GM19025 (cell line): Measurements from ENCODE around the gene SAP30BP.
A peak's percentile ranks its signal among the peaks of the same experiment; 100 is the strongest.

ENCODE experiments used
- ATAC-seq: cut with Tn5 transposase; IDR thresholded peaks from one replicate; pipeline ENCODE4 v1.9.1; 2021; ENCODE audit warnings: mild to moderate bottlenecking, low read depth, moderate library complexity; ENCODE audit not compliant: unreplicated experiment

Gene SAP30BP

DNA sequence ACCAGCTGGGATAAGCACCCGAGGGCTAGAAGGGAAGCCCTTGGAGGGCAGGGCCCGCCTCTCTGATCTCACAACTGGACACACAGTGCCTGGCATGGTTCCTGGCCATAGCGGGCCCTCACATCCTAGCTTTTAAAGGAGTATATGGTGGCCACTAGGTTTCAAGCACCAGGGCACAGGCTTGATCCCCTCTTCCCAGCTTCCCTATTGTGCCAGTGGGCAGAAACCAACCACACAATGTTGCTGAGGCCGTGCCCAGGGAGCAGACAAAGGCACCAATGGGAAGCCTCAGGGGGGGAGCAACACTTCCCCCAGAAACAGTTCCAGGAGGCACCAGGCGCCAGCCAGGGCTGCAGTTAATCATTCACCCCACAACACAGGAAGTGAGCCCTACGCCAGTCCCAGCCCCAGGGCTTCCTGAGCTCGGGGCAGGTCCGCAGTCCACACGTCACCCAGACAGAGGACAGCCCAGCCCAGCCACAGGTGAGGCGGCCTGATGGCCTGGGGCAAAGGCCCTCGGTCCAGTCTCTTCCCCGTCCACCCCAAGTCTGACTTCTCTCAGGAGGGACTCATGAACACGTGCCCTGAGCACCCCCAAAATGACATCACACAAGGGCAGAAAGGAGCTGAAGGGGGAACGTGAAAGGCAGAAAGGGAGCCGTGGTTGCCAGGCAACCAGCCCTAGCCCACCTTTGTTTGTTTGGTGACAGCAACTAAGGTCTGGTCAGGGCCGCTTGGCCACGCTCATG, 21.1 kb upstream of the SAP30BP start:
- peak; percentile 98 for ATAC-seq

DNA sequence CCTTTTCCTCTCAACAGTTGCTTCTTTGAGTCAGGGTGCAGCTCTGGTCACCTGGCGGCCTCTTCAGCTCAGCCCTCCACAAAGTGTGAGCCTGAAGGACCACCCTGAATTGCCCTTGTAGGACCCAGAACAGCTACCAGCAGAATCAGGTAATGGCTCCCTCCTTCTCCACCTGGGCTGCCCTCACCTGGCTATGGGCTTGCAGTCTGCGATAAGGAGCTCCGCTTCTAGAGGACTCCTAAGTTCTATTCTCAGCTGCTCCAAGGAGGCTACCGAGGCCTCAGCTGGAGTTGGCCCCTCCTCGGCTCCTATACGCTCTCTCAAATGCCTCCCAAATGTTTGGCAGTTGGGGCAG, 20.5 kb upstream of the SAP30BP start:
- ATAC-seq, result no peak

DNA sequence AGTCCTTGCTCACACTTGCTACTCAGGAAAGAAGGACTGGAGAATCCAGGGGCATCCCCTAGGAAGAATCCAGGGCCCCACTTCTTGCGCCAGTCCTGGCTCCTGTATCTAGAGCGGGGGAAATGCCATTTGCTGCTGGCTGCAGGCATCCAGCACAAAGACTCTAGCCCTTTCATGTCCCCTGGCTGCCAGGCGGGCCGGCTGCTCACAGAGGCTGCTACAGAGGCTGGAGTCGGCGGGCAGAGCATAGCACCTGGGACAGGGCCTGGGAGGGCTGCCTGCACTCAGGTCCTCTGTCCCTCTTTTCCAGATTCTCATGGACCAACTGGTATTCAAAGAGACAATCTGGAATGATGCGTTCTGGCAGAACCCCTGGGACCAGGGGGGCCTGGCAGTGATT, 20.1 kb upstream of the SAP30BP start:
- ATAC-seq, result no peak

DNA sequence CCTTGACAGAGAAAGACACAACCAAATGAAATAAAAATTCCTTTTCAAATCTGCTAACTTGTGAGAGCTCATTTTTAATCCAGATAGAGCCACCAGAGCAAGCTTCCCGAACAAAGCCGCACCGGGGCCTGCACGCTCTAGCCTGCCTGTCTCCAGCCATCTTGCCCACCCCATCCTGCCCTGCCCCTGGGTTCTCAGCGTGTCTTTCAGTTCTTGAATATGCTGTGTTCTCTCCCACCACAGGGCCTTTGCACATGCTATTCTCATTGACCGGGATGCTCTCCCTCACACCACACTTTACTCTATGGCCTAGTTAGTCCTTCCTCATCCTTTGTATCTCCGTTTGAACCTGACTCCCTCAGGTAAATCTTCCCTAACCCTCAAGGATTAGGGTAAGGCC, 19.2 kb upstream of the SAP30BP start:
- ATAC-seq, result no peak

DNA sequence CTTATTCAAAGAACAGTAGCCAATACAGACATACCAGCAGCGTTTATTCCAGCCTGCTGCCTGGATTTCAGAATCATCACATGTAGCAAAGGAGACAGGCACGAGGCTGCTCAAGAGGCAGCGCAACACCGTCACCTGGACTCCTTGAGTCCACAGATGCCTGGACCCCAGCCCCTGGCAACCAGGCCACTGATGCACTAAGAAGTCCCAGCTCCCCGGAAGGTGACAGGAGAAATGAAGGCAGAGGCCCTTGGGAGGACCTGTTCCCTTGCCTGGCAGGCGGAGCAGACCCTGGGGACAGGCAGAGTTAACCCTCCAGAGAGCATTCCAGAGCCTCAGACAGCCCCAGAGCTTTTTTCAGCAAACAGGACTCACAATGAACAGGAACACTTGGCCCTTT, 17.5 kb upstream of the SAP30BP start:
- no peak for ATAC-seq

DNA sequence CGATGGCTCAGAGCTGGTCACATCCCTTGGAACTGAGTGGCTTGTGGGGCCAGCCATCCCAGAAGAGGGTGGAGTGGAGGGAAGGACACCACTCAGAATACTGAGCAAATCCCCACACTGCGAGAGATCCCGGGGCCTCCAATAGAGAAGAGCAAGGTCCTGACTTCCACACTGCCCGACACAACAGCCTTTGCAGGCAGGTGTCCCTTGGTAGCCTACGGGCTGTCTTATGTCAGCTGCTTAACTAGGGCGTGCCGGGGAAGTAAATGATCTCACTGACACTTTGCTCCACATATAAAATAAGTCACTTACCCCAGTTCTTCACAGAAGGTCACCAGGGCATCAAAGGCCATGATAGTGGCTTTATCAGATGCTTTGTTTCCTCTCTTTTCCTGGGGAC, 16.3 kb upstream of the SAP30BP start:
- ATAC-seq, result no peak

DNA sequence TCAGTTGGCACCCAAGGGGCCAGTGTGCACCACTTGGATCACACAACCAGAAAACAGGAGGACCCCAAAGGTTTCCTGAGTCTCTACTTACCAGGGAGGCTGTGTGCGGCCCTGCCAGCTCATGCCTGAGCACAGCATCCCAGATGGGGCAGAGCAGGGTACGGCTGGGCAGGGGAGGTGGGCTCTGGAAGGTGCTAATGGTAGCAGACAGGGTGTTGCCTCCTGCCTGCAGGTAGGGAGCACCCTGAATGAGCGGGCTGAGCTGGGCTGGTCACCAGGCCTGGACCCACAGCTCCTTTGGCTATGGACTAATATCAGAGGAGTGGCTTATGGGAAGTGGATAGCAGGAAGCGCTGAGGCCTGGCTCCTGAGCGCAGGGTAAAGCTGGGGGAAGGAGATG, 14.8 kb upstream of the SAP30BP start:
- ATAC-seq, result no peak

DNA sequence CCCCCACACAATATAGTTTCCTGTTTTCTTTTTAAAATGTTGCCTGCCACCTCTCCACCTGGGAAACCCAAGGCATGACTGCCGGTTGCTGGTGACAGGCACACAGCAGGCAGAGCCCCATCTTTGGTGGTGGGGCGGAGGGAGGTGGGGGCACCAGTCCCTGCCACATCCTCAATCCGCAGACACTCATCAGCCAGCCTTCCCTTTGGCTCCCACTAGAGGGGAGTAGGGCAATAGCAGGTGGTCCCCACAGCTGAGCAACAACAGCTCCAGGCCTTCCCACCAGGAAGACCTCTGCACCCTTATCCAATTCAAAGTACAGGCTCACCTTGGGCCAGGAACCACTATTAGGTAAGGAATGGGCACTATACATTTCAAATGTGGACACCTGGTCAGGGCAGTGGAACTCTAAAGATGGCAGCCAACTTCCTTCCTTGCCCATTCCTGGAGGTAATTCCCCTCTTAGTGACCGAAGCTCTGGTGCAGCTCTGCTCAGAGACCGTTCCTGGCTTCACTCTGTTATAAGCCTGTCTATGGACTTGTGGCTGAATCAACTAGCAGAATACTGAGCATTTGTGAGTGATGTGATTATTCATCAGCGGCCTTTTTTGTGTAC, 14.1 kb upstream of the SAP30BP start:
- ATAC-seq, result no peak

DNA sequence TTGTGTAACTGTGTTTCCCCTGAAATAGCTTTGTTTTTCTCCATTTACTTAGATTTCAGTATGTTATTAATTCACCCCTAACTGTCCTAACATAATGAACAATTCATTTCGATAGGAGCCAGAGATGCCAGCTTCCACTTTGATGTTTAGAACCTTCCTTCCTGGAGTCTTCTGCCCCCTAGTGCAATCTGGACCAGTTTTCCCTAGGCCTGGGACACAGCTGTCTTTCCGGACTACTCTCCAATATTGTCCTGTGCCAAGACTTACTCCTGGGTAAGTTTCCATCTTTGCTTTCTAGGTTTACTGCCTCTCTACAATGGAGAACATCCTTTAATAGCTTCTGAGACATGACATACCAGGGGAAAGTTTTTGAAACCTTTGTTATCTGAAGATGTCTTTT, 13.0 kb upstream of the SAP30BP start:
- no peak for ATAC-seq

DNA sequence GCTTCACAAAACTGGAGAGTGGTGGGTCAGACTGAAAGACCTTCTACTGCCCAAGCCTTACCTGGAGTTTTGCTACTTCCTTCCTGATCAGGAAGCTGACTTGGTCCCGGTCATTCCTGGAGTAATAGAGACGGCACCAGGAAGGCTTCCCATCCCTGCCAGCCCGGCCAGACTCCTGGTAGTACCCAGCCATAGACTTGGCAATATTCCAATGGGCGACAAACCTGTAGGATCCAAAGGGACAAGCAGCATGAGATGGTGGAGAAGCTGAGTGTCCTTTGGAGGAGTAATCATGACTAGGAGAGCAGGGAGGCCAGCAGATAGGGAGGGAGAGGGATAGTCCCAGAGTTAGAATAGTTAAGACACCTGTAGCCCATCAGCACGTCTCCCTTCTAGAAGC, 8.9 kb upstream of the SAP30BP start:
- no peak for ATAC-seq

DNA sequence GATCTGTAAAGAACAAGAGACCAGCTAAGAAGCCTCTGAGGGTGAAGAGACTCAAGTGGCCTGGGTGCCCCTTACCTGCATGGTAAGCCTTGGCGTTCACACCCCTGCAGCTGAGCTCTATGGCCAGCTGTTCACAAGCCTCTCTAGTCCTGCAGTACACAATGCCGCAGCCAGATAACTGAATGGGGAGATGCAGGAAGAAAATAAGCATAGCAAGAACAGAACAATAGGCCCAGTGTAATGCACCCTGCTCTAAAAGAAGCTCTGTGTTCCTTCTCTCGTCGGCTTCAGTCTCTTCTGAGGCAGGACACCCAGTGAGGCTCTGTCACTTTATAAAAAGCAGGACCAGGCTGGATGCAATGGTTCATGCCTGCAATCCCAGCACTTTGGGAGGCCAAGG, 5.6 kb upstream of the SAP30BP start:
- no peak for ATAC-seq

DNA sequence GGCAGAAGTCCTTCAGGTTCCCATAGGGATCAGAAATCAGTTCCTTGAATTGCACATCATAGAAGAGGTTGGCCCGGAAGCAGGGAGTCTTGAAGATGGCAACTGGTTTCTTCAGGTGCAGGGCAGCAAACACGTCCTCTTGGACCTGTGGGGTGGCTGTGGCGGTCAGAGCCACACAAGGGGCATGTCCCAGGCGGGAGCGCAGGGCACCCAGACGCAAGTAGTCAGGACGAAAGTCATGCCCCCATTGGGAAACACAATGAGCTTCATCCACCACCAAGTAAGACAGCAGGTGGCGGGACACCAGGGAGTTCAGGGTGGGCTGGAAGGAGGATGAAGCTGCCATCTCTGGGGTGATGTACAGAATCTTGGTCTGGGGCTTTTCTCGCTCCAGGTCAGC, 4.6 kb upstream of the SAP30BP start:
- no peak for ATAC-seq

DNA sequence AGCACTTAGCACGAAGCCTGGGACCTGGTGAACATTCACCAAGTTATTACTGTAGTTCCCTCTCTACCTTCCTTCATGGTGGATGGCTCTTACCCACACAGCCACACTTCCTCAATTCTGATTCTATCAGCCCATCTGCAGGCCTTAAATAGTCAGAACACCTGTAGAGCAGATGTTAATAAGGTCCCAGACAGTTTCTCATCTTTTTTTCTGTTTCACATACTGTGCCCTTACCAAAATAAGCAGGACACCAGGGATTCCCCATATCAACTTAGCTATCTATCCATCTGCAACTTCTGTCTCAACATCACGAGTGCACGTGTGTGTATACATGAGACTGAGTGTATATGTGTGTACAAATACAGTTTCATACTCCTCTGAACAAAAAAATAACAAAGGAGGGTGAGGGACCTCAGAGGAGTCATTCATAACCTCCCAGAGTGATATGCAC, 3.0 kb upstream of the SAP30BP start:
- ATAC-seq, result peak; percentile 57

DNA sequence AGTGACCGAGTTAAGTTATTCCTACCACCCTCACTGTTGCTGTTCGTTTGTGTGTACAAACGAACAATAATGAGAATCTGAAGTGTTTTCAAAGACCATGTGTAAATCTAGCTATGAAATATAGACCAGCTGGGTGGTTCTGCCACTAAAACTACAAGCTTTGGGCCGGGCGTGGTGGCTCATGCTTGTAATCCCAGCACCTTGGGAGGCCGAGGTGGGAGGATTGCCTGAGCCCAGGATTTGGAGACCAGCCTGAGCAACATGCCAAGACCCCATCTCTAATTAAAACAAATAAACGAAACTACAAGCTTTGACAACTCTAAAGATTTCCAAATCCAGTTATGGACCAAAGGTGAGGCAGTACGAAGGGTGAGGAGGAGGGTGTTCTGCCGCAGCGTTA, 1.2 kb upstream of the SAP30BP start:
- ATAC-seq, result no peak

DNA sequence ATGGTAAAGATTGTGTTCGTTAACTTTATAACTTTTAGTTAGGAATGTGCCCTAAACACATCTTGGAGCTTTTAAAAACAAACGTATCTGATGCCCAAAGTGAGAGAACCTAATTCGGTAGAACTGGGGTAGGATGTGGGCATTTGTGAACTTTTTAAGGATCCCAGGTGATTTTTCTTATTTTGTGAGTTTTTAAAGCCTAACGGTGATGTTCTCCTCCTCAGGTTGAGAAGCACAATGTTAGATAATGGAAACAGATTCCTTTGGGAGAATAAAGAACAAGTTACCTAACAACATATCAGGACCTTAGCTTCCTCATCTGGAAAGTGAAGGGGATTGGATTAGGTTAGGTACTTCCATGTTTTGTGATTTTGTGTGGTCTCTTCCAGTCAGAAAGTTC, 687 bp downstream of the SAP30BP start:
- ATAC-seq, result no peak

DNA sequence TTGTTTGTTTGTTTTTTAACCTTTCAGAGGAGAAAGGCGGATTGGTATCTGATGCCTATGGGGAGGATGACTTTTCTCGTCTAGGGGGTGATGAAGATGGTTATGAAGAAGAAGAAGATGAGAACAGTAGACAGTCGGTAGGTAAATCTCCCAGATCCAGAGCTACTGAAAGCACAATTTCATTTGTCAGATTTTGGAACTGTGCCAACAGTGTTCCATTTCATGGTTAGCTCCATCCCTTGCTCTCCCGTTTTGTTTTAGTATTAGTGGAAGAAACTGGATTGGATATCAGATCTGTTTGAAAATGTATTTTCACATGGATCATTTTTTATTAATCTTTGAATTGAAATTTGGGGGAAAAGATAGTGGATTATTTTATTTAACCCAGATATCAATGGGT, 1.4 kb downstream of the SAP30BP start:
- ATAC-seq, result no peak

DNA sequence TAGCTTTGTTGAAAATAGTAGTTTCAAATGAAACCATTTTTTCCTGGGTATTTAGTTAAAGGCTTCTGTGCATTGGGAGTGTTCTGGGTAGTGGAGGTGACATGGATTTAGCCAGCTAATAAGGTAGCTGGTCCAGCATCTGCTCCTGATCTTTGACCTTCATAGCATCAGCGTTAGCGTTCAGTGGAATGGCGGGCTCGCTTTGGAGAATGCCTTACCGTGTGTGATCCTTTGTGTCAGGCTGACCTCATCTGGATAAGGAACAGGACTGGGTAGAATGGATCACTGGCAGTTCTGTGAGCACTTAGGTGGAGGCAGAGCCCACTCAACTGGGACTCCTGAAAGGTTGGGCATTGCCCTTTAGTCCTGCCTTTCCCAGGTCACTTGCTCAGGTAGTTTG, 3.7 kb downstream of the SAP30BP start:
- ATAC-seq, result no peak

DNA sequence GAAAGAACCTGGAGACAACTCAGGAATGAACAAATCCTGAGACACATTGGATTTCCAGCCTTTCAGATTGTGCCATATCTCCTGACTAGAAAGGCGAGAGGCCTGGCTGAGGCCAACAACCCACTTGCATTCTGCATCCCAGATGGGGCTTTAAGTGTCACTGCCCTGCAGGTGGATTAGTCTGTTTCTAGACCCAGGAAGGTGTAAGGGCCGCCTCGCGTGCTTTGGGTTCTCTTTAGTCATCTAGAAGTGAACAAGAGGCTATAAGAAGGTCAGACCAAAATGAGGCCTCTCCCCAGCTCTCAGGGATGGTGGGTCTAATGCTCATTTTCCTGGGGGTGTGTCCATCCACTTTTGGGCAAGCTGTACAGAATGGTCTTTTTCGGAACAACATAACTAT, 4.9 kb downstream of the SAP30BP start:
- ATAC-seq, result no peak

DNA sequence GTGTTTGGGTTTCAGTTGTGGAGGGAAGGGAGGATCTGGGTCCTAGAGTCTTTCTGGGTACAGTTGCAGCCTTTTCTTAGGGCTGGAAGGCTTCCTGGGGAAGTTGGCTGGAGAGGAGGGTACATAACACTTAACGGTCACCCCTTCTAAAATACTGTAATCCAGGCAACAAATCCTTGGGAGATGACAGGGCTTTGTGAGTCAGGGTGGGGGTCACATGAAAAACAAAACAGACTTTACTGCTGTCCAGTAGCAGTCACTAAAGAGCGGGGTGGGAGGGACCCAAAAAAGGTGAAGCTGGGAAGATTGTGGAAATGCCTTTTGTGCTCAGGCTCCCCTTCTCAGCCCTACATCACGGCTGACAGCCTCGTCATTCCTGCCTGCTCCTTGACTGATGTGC, 6.3 kb downstream of the SAP30BP start:
- no peak for ATAC-seq

DNA sequence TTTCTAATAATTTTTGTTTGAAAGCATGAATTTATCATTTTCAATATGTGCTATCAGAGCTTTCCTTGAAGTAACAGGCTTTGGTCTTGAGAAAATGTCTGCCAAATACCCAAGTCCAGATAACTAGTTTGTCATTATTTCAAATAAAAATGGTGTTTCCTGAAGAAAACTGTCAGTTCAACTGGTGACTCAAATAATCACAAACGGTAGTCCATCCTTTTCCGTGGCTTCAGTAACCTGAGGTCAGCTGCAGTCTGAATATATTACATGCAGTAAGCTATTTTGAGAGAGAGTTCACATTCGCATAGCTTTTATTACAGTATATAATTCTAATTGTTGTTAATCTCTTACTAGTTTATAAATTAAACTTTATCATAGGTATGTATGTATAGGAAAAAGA, 9.3 kb downstream of the SAP30BP start:
- ATAC-seq, result no peak

DNA sequence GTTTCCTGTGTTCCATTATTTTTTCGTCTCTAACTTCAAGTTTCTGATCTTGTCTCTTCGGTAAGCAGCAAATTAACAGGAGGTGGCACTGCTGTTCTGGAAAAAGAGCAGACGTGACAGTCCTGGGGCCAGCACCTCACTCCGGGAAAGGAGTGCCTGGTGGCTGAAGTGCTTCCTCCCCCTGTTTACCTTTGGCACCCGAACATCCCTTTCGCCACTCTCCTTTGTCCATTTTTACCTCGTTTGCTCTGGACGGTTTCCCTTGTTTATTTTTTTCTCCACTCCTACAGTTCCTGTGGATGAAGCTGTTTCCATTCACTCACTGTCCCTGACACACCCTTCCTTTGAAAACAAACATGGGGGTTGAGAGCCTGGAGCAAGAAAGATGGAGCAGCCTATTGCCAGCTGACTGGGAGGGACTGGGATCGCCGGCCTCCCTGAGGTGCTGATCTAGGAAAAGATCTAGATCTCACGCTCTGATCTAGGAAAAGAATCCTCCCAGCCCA, 12.6 kb downstream of the SAP30BP start:
- no peak for ATAC-seq

DNA sequence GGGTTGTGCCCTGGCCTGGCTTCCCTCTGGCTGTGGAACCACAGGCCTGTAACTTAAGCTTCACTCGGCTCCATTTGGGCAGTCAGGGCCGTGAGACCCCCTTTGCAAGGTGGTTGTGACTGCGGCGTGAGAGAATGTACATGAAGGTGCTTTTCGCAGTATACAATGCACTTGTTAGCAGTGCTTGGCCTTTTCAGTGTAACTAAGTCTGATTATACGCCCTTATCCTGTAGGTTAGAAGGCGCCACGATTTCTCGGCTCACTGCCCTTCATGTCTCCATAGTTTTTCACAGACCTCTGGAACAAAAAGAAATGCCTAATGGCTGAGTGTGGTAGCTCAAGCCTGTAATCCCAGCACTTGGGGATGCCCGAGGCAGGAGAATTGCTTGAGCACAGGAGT, 13.3 kb downstream of the SAP30BP start:
- no peak for ATAC-seq
